HG03175 (cell line): ENCODE measurements around the gene CTNNA2.
"Not testable (repeated sequence)": the region's sequence is repeated elsewhere in the genome, so short reads cannot be mapped to it uniquely, and the experiment has no call there.

ENCODE experiments used
- ATAC-seq: cut with Tn5 transposase; IDR thresholded peaks from one replicate; pipeline ENCODE4 v1.9.1; 2021; ENCODE audit warnings: mild to moderate bottlenecking, moderate library complexity; ENCODE audit not compliant: unreplicated experiment

Gene CTNNA2

DNA sequence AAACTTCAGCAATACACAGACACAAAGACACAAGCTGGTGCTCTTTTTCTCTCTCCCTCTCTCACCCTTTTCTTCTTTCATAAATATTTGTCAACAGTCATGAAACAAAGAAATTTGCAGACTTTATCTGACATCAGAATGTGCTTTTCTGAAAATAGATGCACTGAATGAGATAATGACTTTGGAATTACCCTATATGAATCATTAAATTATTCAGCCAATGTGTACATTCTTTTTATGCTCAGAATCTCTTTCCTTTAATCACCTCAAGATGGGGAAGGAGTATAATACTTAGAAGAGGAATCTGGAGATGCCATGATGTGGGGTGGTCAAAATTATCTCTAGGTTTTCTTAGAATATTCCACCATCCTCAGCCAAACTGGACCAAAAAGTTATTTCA lies 501.8 kb downstream of the CTNNA2 start:
- no peak for ATAC-seq

DNA sequence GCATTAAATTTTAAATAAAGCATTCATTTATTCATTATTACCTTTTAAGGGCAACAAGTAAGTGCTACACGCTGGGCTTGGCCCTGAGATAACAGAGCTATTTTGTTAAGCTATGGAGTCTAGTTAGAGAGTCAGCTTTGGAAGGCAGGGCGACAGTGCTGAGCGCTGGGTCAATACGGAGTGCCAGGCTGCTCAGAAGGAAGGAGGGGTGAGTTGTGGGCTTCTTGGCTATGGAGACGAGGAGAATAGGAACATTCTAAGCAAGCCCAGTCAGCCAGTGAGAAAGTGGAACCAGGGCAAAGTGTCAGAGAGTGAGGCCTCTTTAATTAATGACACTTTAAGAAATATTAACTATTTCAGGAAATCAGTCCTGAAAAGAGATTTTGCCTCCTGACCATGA lies 503.3 kb downstream of the CTNNA2 start:
- ATAC-seq = no peak

DNA sequence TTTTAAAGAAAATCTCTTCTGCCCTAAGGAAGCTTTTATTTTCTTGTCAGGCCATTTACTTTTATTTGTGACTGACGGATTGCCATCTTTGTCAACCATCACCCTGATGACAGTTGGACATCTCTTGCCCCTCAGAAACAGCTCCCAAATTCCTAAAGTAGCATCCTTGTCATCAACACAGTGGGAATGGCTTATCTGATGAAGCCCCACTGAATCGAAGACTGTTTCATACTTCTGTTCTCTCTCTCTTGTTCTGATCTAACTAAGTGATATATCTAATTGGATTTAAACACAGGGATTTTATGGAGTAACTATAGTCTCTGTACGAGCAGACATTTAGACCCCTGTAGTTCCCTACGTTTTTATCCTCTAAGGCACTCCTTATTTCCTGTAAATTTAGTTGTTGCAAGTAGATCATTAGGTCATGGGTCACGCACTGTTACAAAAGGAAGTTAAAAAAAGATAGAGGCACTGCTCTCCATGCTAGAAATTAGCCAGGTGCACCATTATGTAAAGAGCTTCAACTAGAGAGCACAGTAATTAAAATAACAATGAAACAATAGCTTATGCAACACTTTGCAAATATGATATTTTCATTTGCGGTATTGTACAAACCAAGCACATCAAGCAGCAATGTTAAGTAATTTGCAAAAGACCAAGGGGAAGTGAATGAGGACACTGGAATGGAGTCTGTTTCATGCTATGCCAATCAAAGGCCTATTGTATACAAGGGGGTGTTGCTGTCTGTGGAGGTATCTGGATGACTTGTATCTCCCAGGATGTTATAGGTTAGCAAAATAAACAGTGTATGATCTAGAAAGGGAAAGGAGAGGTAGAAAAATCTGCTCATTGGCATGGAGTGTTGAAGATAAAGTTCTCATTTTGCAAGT lies 507.0 kb downstream of the CTNNA2 start:
- ATAC-seq = no peak

DNA sequence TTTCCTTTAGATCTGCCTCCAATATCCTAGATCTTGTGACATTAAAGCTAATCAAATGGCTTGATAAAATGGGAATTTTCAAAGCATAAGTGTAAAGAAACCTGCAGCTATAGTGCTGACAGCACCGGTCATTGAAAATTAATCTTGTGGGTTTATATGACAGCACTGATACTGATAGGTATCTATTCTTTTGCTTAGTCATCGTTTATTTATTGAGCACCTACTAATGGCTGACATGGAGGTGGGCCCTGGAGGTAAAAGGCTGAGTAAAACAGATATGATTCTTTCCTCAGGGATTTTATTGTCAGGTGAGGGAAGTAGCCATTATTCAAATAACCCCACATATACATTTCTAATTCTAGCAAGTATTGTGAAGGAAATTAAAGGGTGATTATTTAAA lies 509.2 kb downstream of the CTNNA2 start:
- no peak for ATAC-seq

DNA sequence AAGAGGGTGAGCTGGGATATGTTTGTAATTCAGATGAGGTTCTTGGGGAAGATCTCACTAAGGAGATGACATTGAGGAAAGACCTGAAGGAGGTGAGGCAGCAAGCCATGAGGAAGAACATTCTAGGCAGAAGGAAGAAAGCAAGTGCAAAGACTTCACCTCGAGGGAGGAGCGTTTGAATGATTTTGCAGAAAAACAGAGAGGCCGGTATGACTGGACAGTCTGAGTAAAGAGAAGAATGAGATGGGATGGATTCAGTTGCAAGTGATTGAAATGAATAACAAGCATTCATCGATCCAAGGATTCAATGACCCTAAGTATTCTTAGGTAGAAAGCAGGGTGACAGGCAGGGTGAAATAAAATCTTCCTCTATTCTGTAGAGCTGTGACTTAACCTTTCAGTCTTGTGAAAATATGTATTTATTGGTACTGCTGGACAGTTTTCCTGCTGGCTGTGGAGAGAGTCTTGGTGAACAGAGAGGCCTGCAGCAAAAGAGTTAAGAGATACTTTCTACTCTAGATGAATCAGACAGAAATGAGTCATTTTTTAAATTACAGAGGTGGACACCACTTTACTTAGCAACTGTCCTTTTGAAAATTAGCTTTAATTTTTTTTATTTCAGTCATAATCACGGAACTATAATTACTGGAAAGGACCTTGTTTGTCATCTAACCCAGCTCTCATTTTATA lies 513.3 kb downstream of the CTNNA2 start:
- no peak for ATAC-seq

DNA sequence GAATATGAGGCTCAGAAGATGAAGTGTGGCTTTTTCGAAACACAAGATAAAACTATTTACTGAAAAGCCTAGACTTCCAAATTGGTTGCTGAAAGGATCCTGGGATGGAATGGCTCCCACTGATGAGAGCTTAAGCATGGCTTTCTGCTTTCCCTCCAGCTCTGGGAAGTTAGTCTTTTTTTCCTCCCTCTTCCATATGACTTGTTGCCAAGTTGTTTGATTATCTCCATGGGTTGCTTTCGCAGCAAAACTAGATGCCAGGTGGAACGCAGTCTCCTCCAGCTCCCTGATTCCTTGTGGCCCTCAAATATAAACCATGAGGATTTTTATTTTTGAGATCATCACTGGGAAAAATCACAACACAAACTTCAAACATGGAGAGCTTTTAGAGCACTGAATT lies 515.2 kb downstream of the CTNNA2 start:
- no peak for ATAC-seq

DNA sequence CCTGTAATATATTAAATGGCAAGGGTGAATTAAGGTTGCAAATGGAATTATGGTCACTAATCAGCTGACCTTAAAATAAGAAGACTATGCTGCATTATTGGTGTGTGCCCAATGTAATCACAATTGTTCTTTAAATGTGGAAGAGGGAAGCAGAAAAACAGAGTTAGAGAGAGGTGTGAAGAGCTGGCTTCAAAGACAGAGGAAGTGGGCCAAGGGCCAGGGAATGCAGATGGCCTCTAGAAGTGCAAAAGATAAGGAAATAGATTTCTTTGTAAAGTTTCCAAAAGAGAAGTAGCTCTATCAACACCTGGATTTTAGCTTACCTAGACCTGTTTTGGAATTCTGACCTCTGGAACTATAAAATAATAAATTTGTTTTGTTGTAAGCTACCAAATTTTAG lies 515.7 kb downstream of the CTNNA2 start:
- no peak for ATAC-seq

DNA sequence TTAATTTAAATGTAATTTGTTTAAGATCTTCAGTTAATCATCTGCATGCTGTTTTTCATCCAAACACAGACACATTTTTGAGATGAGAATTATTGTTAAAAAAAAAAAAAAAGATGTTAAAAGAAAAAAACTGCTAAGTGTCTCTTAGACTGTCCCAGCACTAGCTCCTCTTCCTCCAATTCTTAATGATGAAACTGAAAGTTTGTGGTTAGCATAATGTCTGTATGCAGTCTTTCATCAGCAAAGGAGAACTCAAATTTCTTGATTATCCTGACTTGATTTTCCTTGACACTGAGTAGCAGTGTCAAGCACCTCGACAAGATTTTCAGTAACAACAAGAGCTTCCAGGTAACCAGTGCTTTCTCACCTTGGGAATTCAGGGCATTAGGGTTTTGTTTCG lies 517.3 kb downstream of the CTNNA2 start:
- ATAC-seq = no peak

DNA sequence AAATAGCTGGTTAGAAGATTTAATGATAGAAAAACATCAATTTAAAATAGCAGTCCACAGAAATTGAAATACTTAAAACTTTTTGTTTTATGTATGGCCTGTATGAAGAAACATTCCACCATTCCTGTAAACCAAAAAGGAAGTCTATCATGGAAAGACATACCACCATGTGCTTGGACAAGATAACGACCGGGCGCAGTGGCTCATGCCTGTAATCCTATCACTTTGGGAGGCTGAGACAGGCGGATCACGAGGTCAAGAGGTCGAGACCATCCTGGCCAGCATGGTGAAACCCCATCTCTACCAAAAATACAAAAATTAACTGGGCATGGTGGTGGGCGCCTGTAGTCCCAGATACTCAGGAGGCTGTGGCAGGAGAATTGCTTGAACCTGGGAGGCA lies 519.8 kb downstream of the CTNNA2 start:
- not testable (repeated sequence) for ATAC-seq

DNA sequence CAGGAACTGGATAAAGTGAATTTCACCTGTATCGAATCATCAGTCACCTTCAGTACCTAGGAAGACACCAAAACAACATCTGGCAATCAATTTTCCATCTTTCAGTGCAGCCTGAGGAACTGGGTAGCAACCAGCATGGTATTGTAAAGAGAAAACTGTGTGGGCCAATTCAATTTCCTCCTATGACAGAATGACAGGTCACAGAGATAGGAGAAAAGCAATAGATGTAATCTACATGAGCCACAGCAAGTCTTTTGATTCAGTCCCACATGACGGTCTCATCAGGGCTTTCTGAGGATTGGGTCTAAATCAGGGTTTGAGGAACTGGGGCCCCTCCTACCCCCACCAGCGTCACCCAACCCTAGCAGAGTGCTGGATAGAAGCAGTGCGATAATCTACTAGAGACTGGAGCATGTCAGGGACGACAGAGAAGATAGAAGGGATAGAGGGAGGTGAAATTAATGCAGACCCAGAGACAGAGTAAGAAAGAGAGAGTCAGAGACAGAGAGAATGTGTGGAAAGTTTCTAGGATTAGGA lies 523.0 kb downstream of the CTNNA2 start:
- no peak for ATAC-seq

DNA sequence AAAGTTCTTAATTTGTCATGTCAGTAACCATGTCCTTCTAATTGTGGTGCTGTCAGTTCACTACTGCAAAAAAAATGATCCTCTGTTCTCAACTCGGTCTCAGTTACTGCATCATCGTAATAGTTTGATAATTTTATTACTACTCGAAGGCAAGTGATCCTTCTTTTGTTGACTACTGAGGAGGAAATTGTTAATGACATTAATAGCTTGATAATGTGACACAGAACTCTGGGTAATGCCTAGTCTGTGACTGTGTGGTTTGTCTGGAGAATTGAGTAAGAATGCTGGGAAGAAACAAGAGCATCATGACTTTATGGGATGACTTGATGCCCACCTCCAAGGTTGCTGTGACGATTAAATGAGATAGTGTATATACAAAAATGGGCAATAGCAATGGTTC lies 524.5 kb downstream of the CTNNA2 start:
- no peak for ATAC-seq

DNA sequence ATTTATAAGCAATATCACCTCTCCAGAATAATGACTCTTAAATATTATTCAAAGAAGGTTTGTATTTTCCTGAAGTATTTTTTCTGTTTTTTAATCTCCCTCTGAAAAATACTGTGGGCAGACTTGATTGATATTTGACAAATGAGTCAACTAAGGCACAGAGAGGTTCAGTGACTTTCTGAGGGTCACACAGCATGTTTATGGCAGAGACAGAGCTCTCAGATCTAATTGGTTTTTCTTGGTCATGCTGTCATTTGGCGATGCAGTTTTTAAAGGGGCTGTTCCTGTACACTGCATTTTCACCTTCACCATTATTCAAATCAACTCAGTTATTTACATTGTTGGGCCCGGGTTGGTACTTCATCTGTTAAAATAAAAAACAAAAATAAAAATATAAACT lies 527.4 kb downstream of the CTNNA2 start:
- no peak for ATAC-seq

DNA sequence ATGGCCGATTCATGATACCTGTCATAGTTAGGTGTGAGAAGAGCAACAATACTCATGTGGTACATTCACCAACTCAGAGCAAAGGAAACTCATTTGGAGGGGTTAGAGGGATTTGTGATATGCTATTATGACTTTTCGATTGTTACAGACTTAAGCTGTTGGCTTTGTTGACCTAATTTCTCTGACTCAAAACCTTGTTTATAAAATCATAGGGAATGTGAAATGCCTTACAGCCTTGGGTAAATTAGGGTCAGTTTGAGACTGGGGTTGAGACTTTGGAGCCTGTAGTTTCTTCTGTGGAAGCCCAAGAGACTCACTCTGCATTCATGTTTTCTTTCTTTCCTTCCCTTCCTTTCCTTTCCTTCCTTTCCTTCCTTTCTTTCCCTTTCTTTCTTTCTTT lies 529.8 kb downstream of the CTNNA2 start:
- no peak for ATAC-seq

DNA sequence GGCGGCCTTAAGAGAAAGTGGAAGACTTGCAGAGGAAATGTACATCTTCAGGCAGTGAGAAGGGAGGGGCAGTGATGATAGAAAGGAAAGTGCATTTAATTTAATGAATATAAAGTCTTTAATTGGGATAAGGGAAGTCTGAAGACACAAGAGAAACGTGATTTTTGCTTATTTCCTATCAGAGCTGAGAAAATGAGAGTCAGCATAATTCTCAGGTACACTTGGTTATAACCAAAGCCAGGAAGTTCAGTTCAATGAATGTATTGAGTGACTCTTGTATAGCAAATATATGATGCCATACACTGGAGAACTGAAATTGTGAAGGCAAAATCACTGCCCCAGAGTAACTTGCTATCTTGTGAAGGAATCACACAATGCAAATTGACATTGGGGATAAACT lies 535.4 kb downstream of the CTNNA2 start:
- ATAC-seq = no peak

DNA sequence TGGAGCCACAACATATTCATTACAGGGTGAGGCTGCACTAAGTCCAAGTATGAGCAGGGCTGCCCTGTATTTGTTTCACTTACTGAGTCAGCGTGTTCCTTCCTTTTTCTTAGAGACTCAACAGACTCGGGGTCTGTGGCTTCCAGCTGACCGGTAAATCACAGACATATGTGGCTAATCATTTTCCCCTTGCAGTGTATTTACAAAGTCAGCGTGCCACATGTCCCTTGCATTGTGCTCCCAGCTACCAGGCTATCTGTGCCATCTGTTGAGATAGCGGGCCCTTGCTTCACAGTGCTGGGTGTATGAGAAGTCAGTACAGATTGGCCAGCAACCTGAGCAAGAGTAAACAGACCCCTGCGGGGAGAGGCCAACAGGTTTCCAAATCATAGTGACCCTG lies 537.4 kb downstream of the CTNNA2 start:
- no peak for ATAC-seq

DNA sequence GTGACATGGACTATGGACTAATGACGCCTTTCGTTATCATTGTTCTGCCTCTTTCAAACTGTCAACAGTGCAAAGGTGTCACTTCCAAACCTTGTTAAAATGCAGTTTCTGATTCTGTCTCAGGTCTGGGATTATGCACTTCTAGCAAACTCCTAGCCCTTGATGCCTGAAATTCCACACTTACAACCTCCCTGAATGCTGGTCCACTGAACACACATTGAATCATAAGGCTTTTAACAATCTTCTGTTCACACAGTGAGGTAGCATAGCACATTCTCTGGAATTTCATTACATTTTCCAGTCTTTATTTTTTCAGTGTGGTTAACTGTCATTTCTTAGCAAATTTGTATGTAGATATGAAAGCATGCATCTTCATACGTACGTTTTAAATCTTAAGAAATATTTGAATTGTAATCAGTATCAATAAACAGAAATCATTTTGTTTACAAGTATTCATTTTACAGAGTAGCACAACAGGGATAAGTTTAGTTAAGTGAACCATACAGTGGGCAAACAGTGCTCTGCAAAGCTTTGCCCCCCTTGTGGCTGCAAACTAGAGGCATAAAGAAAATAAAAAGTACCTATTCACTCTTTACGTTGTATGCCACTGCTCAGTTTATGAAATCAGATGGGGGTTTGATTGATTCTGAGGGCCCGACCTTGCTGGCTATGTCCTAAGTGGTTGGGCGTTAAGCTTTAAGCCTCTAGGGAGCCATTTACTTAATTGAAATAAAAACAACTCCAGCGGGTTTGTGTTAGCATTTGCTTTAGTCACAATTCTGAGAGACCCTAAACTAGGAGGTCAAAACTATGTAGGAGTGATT lies 540.9 kb downstream of the CTNNA2 start:
- no peak for ATAC-seq

DNA sequence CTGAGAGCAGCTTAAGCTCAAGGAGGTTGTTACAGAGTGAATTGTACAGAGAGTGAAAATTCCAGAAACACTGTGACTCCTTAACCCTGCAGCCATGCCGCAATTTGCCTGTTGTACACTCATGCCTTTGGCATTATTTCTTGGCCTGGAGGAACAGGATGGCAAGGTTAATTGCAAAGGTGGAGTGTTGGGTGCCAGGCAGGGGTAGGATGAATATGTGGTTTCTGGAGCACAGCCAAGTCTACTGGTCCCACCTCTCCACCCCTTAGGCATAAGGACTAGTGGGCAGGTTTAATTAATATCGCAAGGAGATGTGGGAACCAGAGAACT lies 541.5 kb downstream of the CTNNA2 start:
- ATAC-seq = no peak

DNA sequence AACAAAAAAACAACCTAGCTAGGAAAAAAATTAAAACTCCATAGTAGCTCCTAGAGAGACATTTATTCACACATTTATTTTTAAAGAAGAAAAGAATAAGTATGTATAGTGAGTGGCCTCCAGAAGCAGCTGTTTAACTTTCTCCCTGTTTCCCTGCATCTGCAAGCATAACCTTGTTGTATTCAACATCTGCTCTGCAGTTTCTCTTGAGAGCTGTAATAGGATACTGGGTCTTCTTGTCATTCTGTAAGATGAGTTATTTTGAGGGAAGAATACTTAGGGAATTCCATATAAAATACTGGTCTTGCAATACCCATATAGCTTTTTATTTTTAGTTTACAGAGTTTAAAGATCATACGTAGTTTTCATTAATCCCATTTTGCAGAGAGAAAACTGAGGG lies 545.1 kb downstream of the CTNNA2 start:
- ATAC-seq = no peak

DNA sequence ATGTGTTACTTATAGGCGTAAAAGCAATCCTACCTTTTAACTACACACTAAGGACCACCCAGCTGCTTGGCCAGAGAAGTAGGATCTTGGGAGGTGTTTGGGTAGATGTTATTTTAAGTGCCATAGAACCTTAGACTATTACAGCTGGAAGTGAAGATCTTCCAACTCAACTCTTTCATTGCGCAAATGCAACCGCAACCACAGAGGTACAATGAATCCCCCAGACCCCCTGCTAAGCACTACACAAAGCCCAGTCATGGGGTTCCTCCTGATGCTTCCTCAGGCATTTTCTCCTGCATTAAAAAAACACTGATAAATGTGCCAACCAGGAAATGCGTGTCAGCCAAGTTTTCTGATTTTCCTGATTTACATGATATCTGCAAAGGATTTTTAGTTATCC lies 545.7 kb downstream of the CTNNA2 start:
- no peak for ATAC-seq

DNA sequence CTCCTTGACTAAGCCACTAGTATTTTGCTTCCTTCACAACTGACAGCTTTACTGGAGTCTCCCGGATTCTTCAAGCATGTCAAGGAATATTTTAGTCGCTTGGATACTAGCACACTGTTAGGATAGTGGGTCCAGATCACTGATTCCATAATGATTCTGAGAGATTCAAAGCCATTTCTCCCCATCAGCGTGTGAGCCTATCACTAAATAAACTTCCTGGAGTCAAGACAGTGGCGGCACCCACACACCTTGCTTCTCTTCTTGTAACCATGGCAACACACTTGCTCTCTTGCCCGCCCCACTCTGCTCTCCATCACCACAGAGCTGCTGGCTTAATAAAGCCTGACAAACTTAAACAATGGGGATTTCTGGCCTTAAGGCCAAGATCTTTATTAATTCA lies 546.6 kb downstream of the CTNNA2 start:
- no peak for ATAC-seq

DNA sequence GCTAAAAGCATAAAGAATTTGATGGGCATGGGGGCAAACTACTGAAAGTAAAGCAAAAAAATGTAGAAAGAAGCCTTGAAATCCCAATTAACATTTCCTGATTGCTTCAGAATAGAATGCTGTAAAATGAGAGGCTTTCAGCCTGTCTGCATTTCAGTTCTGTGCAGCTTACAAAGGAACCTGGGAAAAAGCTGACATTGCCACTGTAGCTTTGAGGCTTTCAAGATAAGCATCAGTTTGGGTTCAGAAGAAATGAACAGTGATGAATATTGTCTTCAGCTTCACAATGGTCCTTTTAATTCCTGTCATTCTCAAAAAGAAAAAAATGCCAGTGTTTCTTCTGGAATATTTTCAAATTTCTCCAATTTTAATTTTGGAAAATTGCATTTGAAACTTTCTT lies 549.0 kb downstream of the CTNNA2 start:
- no peak for ATAC-seq

DNA sequence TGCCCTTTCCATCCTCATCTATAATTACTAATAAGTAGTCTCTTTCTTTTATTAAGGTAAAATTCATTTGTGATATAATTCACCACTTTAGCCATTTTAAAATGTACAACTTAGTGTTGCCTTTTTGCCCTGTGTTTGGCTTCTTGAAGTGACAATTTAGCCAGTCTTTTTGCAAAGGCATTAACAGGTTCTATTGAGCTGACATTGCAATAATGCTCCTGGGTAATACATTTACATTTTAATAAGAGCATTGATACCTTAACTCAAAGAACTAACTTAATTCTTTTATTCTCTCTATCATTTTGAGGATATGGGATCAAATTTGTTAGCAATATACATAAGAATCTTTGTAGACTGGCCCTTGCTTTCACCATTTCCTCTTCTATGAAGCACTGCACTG lies 549.4 kb downstream of the CTNNA2 start:
- no peak for ATAC-seq
